ENCODE data around the gene KIF5A. TPM values are rescaled to one million over a fixed set of nuclear protein-coding genes. Genes with fewer than 3 reads are reported as not detected.

The KIF5A gene
- total and polyA plus RNA-seq, 7 donors: 0.01 to 0.21 (median 0.09) TPM; not detected in 1

DNA sequence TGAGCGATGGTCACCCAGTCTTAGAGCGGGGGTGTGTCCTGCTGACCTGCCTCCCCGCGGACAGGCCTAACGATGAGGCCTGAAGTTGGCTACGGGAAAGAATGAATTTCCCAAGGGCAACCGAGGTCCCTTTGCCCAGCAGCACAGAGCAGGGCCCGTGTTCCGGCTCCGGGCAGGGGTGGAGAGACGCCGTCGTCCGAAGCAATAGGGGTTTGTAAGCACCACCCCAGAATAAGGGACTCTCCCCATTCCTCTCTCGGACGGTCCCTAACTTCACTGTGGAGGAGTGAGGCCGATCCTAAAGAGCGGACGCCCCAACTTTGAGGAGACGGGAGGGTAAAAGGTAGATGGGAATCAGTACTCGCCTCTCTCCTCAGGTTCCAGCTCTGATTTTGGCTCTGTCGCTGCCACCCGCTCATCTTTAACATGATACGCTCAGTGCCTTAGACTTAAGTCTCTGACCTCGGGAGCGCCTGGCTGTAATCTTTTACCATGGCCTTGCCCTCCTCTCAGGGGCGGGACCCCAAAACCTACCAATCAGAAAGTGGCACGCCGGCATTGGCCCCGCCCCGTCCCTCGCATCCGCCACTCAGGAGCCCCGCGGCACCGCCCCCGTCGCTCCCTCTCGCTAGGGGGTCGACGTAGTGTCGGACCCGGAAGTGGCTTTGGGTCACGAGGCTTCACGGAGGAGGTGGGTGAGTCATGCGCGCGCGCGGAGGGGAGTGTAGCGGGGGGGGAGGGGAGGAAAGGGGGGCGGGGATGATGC is 29.6 kb upstream of the KIF5A start, which contains the start of gene DDIT3:
DDIT3 (minus strand) TSS at position 462 of the 766 bp plus-strand sequence. CDS start 3,108 bp downstream, outside the sequence.
- WGBS, 3 donors: 1% methylated on average over 41 to 52 of the region's 52 CpGs
- intact Hi-C loops (cut with DNase I): loop anchor here in 1 of 2 donors (5.0 kb wide), 1 partner anchor 33 kb away; the partner anchor contains the start of gene MARS1
- DNase-seq: peak; percentile 100
- Histone ChIP-seq H3K27ac (peak within 1 kb of the TSS; percentile 100), H3K9me3 (no peaks in the 10 kb centered on the region), H3K4me1 (peaks cover 50% of the 10 kb centered on the region), H3K27me3 (ENCODE audit: insufficient read depth in 3 of 3, low read length in 2 of 3) (no peaks in the 10 kb centered on the region), H3K36me3 (ENCODE audit: insufficient read depth in 1 of 2, low read depth in 1 of 2) (peaks cover 11 to 43% of the 10 kb centered on the region in 2 donors), H3K4me3 (peak within 1 kb of the TSS; percentile 96)
- ATAC-seq: peak; percentile 81 to 85 (median 82)
- TF ChIP-seq, protein P1, sequence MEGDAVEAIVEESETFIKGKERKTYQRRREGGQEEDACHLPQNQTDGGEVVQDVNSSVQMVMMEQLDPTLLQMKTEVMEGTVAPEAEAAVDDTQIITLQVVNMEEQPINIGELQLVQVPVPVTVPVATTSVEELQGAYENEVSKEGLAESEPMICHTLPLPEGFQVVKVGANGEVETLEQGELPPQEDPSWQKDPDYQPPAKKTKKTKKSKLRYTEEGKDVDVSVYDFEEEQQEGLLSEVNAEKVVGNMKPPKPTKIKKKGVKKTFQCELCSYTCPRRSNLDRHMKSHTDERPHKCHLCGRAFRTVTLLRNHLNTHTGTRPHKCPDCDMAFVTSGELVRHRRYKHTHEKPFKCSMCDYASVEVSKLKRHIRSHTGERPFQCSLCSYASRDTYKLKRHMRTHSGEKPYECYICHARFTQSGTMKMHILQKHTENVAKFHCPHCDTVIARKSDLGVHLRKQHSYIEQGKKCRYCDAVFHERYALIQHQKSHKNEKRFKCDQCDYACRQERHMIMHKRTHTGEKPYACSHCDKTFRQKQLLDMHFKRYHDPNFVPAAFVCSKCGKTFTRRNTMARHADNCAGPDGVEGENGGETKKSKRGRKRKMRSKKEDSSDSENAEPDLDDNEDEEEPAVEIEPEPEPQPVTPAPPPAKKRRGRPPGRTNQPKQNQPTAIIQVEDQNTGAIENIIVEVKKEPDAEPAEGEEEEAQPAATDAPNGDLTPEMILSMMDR (IDR thresholded peaks at IDR 0.05): no peak

DNA sequence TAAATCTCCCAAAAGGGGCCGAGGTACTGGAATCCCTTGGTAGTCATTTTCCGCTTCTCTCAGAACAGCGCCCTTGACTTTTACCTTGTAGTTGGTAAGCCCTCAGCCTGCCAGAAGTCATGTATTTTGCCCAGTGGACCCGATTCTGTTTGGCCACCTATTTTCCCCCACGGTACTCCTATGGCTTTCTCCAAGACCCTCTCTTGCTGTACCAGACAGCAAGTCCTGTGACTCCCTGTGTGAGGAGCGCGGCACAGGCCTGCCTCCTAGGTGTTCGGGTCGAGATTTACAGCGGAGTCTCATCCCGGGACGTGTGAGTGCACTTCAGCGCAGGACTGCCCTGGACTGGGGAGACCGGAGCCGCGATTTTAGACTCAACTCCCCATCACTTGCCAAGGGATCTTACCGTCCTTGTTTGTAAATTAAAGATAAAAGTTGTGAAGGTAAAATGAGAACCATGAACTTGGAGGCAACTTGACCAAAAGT is 28.3 kb upstream of the KIF5A start:
- Histone ChIP-seq H3K27me3 (ENCODE audit: insufficient read depth in 3 of 3, low read length in 2 of 3) (no peaks in the 10 kb centered on the region), H3K9me3 (no peaks in the 10 kb centered on the region), H3K27ac (peak overlapping the region; percentile 100), H3K4me3 (peak overlapping the region; percentile 96), H3K4me1 (peaks cover 50% of the 10 kb centered on the region), H3K36me3 (ENCODE audit: insufficient read depth in 1 of 2, low read depth in 1 of 2) (peaks cover 5 to 42% of the 10 kb centered on the region in 2 donors)
- TF ChIP-seq, protein P1 (IDR thresholded peaks at IDR 0.05): no peak
- ATAC-seq: peak in 2 of 4 donors; percentile 12 to 22
- intact Hi-C loops (cut with DNase I): loop anchor here in 1 of 2 donors (5.0 kb wide), 1 partner anchor 34 kb away; the partner anchor contains the start of gene MARS1
- WGBS, 3 donors: 29 to 40% (median 30%) methylated on average over 17 of the region's 17 CpGs
- DNase-seq: peak; percentile 49 to 69

DNA sequence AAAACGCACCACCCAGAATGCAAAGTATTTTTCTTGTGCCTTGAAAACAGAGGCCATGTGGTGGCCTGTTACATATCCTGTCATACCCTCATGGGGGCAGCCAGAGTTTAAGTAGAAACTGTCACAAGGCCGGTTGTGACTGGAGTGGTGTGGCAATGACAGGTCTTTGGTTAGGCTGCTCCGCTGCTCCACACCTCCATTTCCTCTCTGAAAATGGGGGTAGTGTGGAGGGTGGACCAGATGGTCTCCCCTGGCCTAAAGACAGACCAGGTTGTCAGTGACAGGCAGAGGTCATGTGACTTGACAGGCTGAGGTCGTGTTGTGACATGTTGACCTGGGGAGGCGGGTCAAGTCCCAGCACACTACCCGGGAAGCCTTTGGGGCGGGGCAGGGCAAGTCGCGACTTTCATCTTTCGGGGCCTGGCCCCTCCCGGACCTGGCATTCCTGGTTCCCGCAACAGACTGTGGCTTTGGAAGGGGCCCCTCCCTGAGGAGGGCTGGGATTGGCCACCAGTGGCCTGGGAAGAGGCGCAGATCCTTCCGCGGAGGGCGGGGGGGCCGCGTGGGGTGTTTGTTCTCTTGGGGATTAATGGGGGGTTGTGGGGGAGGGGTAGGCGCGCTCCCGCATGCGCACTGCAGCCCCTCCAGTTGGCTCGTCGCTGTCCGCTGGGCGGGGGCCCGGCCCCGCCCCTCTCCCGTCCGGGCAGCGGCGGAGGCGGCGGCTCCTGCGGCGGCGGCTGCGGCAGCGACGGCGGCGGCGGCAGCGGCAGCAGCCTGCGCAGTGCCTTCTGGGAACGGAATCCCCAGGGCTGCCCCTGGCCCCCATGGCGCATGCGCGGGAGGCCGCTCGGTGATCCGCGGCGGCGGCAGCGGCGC is 27.6 kb upstream of the KIF5A start, which contains the start of gene MBD6:
MBD6 (plus strand) TSS at position 814 of the 876 bp plus-strand sequence. CDS start 1,480 bp downstream, outside the sequence.
- DNase-seq (peak; percentile 94 to 97), ATAC-seq (peak; percentile 41 to 62 (median 52))
- Histone ChIP-seq H3K27me3 (ENCODE audit: insufficient read depth in 3 of 3, low read length in 2 of 3) (no peaks in the 10 kb centered on the region), H3K27ac (peak within 1 kb of the TSS; percentile 100), H3K9me3 (no peaks in the 10 kb centered on the region), H3K4me1 (peaks cover 47% of the 10 kb centered on the region), H3K36me3 (ENCODE audit: insufficient read depth in 1 of 2, low read depth in 1 of 2) (peaks cover 4 to 42% of the 10 kb centered on the region in 2 donors), H3K4me3 (peak within 1 kb of the TSS; percentile 96)
- 1% methylated on average over 21 to 57 of the region's 57 CpGs for WGBS, 3 donors
- TF ChIP-seq, protein P1 (IDR thresholded peaks at IDR 0.05): no peak
- intact Hi-C loops (cut with DNase I): loop anchor here in 1 of 2 donors (5.0 kb wide), 1 partner anchor 35 kb away; the partner anchor contains the start of gene MARS1

DNA sequence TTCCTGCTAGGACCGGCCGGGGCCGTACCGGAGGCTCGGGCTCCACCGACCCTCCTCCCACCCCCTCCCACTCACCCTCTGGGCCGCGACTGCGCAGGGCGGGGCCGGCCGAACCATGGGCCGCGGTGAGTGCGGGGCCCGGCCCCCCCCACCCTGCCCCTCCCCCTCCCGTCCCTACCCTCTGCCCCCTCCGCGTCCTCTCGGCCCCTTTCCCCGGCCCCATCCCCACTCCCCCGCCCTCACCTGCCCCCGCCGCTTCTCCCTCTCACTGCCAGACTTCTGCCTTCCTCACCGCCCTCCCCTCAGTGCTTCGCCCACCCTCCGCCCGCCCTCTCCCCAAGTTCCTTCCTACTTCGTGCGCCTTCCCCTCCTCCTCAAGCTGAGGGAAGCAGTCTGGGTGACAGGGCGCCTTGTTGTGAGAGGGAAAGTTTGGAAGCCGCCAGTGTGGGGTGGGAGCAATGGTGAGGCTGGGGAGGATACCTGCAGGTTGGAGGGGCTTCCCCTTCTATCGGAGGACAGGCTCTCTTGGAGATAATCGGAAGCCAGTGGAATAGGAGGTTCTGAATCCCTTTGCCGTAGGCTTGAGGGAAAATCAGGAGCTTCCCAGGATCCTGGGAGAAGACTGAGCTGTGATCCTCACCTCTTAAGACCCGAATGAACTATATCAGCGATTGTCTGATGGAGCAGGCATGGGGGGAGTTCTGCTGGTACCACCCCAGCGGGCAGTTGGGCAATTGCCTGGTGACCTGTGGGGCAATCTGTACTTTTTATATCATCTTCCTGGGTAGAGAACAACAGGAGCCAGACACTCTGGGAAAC is 26.7 kb upstream of the KIF5A start:
- Histone ChIP-seq H3K27ac (peak overlapping the region; percentile 100), H3K27me3 (ENCODE audit: insufficient read depth in 3 of 3, low read length in 2 of 3) (no peaks in the 10 kb centered on the region), H3K36me3 (ENCODE audit: insufficient read depth in 1 of 2, low read depth in 1 of 2) (peaks cover 0 to 42% of the 10 kb centered on the region in 2 donors), H3K4me3 (peak overlapping the region; percentile 96), H3K9me3 (no peaks in the 10 kb centered on the region), H3K4me1 (peaks cover 38% of the 10 kb centered on the region)
- ATAC-seq (peak in 1 of 4 donors; percentile 0), DNase-seq (peak; percentile 54 to 80)
- WGBS, 3 donors: 0 to 2% (median 1%) methylated on average over 14 to 38 of the region's 38 CpGs
- TF ChIP-seq, protein P1 (IDR thresholded peaks at IDR 0.05): no peak
- intact Hi-C loops (cut with DNase I): loop anchor here in 1 of 2 donors (5.0 kb wide), 1 partner anchor 36 kb away; the partner anchor contains the start of gene MARS1
